ENCODE measurements around the gene NCOA1.

DNA sequence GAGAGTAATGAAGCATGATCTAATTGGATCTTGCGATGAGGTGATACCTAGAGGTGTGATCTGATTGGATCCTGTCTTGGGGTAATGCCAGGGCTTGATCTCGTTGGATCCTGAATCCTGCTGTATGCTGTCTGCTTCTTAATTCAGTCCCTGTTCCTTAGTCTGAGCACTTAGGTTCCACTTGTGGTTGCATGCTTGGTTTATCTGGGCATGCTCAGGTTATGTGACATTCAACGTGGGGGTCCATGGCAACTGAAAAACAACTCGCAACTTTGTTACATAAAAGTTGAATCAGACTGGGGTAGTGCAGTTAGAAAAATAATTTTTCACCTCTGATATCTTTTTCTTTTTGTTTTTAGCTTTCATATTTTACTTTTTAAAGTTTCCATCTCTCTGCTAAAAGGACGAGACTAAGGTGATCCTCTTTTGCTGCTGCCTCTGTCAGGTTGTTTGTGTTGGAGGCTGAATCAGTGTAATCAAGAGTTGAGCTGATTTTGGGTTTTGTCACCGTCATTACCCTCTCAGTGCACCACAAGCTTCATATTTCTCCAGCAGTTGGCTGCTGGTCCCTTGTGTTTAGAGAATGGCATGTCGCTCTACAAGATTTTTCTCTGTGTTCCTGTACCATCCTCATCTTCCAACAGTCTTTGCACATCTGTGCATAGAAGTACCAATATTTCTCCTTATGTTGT lies 67.9 kb downstream of the NCOA1 start:
- no peak for TF ChIP-seq YY1 (IDR thresholded peaks at IDR 0.05; ENCODE audit: insufficient read depth, insufficient read length)
- TF ChIP-seq SUZ12 (IDR thresholded peaks at IDR 0.05; ENCODE audit: extremely low read depth, insufficient read depth, insufficient read length): no peak

All from NT2/D1 (cell line).